ENCODE measurements around the gene DCDC2B.
"Not testable (repeated sequence)": the region's sequence is repeated elsewhere in the genome, so short reads cannot be mapped to it uniquely, and the experiment has no call there.

DCDC2B gene

DNA sequence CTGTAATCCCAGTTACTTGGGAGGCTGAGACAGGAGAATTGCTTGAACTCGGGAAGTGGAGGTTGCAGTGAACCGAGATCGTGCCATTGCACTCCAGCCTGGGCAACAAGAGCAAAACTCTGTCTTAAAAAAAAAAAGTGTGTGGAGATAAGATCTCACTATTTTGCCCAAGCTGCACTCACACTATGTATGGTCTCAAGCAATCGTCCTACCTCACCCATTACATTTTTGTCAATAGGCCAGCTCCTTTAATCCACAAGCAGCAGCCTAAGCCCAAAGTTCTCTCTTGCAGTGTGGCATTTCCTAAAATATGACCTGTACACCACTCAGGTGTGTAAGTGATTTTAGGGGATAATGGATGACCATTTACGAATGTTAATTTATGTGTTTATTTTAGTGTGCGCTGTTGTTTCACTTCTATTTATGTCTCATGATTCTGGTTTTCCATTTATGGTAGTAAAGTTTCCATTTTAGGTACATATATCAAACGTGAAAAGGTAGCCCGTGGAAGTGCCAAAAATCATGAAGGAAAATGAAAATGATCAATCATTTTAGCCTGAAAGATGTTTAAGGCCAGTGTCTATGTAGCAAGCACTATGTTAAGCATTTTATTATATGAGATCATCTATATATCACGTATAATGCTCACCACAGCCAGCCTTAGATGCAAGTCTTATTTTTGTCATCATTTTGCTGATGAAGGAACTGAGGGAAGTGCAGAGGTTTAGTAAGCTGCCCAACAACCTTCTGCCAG, 47.8 kb downstream of the DCDC2B start:
- DNase-seq (ENCODE audit: low read depth): no peak

DNA sequence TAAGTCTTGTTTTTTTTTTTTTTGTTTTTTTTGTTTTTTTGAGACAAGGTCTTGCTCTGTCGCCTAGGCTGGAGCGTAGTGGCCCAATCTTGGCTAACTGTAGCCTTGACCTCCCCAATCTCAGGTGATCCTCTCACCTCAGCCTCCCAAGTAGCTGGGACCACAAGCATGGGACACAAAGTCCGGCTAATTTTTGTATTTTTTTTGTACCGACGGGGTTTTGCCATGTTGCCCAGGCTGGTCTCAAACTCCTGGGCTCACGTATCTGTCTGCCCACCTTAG, 48.3 kb downstream of the DCDC2B start:
- DNase-seq (ENCODE audit: low read depth): no peak

GRCh38 chr1:32263236-32263593, 54.3 kb downstream of the DCDC2B start:
- not testable (repeated sequence) for DNase-seq (ENCODE audit: low read depth)

- DNase-seq (ENCODE audit: low read depth): no peak
Observed at GRCh38 chr1:32263744-32264143, 54.9 kb downstream of the DCDC2B start.
